HG02763 (cell line): ENCODE data around the gene APOL4.
"Not testable (repeated sequence)": the region's sequence is repeated elsewhere in the genome, so short reads cannot be mapped to it uniquely, and the experiment has no call there.

Experiments used
- ATAC-seq: cut with Tn5 transposase; IDR thresholded peaks from one replicate; pipeline ENCODE4 v1.9.1; 2021; ENCODE audit warnings: mild to moderate bottlenecking, moderate library complexity; ENCODE audit not compliant: unreplicated experiment

Gene APOL4

DNA sequence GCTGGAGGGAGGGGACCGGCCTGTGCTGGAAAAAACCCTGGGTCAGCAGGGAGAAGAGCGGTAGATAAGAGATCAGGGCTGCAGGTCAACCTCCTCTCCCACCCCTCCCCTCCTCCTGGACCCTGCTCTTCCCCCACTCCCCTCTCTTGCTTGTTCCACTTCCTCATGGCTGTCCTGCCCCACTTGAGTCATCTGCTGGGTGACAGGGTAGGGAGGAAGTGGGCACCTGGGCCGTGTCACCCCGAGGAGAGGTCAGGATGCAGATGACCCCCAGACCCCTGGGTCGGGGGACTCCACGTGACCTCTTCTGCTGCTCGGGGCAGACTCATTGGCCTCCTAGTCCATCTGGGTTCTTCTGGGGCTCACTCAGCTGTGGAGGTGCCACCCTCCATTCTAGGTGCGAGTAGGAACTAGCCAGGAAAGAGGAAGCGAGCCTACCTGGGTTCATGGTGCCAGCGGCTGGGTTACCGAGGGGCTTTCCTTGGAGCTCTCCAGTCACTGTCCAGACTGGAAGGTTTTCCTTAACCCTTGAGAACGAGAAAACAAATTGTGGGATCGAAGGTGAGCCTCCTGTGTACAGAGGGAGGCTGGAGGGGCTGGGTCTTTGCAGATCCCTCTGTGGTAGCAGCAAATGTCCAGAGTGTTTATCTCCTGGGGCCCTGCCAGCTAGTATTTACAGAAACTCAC is 31.2 kb upstream of the APOL4 start:
- no peak for ATAC-seq

DNA sequence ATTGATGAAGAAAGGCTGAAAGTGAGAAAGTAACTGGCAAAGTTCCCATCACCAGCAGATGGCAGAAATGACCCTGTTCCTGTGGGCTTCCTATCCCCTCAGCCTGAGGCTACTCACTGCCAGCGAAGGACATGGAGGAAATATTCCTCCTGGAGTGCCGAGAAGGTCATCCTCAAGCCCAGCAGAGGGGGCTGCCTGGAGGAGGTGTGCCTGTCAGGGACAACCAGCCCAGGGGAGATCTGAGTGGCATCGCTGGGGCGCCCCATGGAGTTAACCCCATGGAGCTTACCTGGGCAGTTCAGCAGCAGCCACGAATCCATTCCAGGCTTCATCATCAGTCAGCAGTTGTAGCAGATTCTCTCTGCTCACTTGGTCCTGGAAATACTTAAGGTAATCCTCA is 29.4 kb upstream of the APOL4 start:
- not testable (repeated sequence) for ATAC-seq

DNA sequence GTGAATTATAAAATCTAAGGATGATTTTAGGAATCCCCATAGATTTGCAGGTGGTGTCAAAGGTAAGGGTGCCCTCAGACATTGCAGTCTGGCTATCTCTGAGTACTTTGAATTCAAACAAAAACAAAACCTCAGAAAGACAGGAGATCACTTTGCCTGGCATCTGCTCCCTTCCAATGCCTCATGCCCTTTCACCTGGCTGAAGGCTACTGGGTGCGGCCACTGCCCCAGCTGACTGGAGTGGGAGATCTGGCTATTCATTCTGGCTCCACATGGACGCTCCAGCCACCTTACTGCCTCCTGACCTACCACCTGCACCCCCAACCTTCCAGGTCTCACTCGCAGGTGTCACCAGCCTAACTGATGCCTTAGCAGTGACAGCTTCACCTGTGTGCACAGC is 28.0 kb upstream of the APOL4 start:
- ATAC-seq = not testable (repeated sequence)

DNA sequence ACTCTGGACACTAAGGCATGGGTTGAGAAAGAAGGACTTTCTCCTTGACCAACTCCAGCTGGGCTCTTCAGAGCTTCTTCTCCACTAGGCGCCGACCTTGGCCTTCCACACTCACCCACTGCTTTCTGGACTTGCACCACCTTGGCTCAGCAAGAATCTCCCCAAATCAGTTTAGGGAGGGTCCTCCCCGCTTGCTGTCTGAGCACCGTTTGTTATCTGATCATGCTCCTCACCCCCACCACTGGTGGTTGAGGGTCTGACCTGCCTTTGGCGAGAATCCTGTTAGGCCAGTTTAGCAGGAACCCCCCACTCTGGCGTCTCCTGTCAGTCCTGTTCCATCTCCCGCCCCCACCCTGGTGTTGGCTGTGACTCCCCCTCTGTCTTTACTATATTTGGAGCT is 27.3 kb upstream of the APOL4 start:
- no peak for ATAC-seq

DNA sequence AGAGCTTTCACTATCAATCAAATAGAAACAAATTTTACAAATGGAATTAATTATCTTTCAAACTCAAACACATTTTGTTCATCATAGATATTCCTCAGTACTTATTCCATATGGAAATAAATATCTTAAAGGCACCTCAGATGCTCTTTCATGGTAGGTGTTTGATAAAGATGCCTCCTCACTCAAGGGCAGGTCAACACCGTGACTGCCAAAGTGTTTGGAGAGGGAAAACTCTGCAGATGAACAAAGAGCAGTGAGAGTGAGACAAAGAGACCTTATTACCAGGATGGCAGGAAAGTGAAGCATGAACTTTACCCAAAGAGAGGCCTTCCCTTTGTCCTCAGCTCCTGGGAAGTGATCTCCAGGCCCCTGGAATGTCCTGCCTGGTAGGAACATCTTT is 26.8 kb upstream of the APOL4 start:
- not testable (repeated sequence) for ATAC-seq

DNA sequence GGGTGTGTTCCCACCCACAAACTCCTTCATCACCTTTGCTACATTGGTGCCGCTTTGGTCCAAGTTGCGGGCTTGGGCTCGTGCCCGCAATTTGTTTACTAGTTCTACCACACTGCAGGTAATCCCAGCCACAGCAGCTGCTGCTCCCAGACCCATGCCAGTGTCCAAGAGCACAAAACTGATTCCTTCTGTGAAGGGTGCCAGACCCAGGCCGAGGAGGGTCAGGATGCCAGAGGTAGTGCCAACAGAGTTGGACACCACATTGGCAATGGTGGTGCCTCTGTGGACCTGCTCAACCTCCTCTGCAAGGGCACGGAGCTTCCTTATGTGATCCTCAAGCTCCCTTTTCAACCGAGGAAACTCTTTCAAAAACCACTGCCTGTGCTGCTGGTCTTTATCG is 26.2 kb upstream of the APOL4 start:
- ATAC-seq = no peak

DNA sequence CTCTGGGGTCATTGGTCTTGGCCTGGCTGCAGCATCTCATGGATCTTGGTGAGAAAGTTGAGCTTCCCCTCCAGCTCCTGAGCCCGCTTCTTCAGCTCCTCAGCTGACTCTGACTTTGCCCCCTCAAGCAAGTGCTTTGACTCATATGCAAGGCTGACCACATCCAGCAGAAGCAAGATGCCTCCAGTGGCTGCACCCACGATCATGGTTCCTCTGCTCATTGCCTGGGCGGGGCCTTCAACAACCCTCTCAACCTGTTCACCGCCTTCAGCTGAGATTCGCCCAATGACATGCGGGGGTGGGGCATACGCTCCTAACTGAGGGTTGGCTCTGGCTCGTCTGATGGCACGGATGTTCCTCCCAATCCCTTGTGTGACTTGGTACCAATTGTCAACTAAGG is 25.8 kb upstream of the APOL4 start:
- no peak for ATAC-seq

DNA sequence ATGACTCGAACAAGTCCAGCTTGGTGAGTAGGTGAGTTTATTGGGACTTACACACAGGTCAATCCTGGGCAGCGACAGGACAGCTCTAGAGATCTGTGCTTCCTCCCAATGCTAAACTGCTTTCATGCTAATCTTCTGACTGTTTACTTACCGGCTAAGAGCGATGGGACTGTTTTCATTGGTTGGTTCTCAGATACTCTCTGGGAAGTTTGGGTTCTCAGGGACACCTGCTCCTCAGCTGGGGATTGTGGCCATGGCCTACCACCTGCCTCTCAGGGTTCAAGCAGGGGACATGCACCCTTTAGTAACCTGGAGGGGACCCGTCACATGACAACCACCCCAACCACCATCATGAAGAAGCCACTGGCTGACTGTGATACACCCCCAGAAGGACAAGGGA is 24.6 kb upstream of the APOL4 start:
- ATAC-seq = no peak

DNA sequence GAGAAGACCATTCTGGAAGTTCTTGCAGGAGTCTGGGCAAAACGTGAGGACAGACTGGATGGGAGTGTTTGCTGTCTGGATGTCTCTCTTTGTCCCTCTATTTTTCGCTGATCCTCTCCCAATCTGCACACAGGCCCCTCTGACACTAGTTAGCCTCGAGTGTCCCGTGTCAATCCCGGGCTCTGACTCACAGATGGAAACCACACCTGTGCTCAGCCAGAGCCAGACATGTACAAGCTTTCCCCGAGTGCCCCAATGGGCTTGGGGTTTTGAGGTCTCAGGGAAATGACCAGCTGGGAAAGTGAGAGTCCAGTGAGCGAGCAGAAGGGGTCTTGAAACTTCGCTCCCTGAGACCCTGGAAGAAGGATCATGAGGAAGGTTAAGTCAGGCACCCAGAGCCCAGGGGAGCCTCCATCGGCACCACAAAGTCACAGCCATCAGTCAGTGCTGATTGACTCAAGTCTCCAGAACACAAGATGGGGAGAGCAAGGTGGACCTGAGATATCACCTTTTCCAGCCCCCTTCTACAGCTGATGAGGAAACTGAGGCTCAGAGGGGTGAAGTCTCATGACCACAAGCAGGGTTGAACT is 23.8 kb upstream of the APOL4 start:
- ATAC-seq = no peak

DNA sequence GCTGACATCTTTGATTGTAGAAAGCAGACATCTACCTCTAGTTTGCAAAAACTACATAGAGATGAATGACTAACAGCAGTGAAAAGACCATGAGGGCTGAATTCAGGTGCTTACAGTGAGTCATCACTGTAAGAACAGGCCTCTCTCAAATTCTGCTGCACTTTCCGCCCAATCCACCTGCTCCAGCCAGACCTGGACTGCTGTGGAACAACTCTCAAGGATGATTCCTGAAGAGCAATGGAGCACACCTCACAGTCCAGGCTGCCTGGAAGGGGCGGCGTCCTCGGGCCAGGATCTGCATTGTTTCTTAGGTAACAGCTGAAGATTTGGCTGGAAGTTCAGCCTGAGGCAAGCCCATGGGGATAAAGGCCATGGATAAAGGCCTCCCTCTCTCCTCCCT is 22.6 kb upstream of the APOL4 start:
- no peak for ATAC-seq

DNA sequence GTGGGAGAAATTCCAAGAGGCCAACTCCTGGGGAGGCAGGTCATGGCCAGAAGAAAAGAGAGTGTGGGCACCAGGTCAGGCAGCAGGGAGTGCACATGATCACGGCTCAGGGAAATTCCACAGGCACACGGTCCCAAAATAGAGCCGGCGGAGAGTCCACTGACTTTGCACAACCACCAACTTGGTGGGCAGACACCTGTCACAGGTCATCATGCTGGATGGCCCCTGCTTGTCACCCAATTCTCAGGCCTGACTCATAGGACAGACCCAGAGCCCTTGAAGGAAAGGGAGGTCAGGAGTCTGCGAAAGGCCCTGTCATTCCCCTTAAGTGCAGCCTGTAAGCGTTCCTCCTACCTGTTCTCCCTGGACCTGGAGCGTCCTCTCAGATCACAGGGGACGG is 21.9 kb upstream of the APOL4 start:
- no peak for ATAC-seq

DNA sequence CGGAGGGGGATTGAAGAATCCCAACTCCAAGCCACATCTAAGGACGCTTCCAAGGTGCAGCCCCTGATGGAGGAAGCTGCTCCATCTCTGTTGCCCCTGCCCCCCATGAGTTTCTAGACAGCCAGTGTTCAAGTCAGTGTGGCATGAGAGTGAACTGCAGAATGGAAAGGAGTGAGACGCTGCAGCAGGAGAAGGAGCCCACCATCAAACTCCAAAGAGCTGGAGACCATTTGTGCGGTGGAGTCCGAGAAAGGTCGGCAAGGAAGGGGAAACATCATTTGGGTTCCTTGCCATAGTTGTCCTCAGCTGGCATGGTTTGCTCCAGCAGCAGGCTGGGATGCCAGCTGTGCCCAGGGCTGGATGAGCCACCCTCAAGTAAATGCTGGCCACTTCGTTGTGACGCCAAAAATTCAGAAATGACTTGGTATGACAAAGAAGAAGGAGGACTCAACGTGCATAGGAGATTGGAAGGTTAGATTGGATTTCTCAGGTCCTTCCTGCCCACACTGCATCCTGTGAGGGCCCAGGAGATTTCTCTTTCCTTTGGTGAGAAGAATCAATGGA is 21.4 kb upstream of the APOL4 start:
- no peak for ATAC-seq

DNA sequence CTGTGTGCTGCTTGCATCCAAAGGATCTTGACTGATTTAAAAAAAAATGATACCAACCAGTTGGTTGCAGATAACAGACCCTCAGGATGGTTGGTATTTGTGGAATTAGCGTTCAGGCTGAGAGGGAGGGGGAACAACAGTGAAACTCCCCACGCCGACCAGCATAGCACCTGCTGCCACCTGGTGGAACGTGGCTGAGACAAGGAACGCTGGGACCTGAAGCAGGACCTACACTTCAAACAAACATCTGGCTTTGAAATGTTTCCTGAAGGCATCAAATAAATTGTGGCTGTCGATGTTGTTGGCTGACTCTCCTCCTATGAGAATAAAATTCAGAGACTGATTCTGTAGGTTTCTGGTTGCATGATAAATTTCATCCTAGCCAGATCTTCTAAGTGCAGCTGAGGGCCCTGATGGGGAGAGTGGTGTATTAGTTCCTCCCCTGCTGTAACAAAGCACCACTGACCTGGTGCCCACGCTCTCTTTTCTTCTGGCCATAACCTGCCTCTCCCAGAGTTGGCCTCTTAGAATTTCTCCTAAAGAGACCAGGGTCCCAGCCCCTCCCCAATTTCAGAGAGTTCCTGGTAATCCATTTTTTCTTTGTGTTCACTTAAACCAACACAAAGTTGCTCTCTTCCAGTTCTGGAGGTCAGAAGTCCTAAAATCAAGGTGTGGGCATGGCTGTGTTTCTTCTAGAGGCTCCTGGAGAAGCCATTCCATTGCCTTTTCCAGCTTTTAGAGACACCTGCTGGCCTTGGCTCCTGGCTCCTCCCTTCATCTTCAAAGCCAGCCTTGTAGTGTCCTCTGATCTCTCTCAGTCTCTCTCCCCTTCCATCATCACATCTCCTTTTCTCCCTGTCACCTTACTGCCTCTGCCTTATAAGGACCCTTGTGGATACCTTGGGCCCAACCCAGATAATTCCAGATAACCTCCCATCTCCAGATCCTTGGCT is 20.5 kb upstream of the APOL4 start:
- ATAC-seq = no peak

DNA sequence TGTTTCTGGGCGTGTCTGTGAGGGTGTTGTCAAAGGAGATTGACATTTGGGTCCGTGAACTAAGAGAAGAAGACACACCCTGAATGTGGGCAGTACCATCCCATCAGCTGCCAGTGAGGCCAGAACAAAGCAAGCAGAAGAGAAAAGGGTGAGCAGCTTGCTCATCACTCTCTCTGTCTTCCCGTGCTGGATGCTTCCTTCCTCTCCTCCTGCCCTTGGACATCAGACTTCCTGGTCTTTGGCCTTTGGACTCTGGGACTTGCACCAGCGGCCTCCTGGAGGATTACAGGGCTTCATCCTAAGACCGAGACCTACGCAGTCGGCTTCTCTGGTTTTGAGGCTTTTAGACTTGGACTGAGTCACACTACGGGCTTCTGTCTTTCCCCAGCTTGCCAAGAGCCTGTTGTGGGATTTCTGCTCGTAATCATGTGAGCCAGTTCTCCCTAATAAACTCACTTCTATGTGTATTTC is 18.9 kb upstream of the APOL4 start:
- ATAC-seq = no peak

DNA sequence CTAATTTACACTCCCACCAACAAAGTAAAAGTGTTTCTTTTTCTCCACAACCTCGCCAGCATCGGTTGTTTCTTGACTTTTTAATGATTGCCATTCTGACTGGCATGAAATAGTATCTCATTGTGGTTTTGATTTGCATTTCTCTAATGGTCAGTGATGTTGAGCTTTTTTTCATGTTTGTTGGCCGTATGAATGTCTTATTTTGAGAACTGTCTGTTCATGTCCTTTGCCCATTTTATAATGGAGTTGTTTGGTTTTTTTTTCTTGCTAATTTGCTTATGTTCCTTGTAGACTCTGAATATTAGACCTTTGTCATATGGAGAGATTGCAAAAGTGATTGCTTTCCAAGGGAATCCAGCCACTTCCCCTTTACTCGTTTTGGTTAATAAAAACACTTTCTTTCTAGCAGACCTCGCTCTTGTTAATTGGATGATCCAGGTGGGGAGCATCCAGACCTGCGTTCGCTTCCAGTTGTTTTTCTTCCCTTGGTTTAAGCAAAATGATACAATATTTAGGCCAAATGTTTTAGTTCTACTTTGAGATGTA is 17.1 kb upstream of the APOL4 start:
- ATAC-seq = no peak

DNA sequence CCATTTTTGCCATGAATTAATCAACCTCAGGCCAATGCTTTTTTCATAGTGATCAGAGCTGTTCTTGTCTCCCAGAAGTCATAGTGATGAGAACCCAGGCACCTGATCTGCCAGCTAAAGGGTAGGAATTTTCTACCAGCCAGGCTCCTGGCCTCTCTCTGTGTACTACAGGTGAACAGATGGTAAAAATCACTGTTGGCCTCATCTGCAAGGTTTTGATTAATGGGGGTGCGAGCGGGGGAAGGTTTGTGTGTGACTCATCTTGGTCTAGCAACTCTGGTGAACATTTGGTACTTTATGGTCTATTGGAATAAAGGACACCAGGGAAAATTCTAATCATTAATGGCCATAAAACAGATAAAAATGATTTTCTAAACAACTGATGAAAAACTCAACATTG is 14.4 kb upstream of the APOL4 start:
- no peak for ATAC-seq

DNA sequence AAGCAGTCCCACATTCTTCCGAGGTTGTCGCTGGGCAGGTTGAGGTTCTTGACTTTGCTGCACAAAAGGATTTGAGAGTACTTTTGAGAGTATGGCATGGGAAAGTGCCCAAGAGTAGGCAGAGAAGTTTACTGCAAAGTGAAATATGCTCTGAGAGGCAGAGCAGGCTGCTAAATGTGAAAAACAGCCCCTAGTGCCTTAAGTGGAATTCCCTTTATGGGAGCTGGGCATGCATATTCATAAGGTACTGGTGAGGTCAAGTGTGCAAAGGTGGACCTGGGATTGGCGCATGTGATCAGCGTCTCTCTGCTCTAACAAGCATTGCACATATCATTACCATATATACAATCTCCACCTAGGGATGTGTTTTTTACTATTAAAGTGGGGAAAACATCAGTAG is 12.0 kb upstream of the APOL4 start:
- no peak for ATAC-seq

DNA sequence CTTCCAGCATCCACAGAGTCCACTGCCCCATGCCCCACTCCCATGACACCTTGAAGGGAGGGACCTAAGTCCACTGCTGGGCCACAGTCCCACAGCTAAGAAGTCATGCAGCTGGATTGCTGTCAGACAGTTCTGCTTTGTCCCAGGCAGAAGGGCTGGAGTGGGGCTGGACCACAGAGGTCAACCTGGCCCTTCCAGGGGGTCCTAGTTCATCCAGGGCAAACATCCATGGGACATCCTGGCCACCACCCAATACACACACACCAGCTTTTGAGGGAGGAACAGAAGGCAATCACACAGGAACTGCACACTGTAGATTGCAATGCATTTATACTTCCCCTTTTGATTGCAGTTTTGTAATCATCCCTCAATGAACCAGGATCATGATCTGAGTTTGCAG is 11.3 kb upstream of the APOL4 start:
- ATAC-seq = no peak

DNA sequence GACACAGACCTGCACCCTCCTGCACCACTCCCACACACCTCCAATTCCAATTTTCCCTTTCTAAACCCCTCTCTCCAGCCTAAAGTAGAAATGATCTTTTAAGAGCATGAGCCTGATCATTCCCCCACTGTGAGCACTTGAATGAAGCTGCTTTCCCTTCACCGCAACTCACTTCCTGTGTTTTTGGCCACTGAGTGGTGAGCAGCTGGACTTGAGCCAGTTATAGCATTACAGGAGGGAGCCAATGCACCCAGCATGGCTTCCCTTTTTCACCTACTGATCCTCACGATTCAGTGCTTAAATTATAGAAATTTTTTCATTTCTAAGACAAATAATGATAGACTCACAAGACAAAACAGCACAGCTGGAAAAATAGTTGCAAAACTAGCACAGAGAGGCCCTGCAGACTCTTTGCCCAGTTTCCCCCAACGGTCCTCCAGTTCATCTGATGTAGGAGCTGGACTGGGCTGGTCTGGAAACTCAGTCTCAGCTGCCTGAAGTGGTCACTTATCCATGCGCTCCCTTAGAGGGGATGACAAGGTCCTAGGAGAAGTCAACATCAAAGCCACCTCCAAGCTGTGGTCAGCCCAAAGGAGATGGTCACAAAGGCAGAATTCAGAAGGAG is 9.7 kb upstream of the APOL4 start:
- ATAC-seq = no peak

DNA sequence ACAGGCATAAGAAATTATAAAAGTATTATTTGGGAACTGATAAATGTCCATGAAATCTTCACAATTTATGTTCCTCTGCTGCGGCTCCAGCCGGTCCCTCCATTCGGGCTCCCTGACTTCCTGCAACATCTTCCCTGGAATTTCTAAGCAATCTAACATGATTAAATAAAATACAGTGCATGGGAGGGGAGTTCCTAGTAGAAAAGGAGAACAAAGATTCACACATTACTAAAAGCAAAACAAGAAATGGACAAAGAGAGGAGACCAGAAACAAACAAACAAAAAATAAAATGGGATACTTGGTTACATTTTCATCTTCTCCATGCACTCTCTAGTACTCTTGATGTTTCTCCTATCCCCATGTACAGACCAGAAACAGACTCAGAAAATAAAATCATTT is 8.6 kb upstream of the APOL4 start:
- no peak for ATAC-seq

DNA sequence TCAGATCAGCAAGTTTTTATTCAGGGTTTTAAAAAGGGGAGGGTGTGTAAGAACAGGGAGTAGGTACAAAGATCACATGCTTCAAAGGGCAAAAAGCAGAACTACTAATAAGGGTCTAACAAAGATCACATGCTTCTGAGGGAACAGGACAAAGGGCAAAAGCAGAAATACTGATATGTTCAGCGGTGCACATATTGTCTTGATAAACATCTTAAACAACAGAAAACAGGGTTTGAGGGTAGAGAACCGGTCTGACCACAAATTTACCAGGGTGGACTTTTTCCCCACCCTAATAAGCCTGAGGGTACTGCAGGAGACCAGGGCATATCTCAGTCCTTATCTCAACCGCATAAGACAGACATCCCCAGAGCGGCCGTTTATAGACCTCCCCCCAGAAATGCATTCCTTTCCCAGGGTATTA is 7.9 kb upstream of the APOL4 start:
- ATAC-seq = not testable (repeated sequence)
